Raji (cell line): ENCODE measurements around the gene STRBP.

ENCODE experiments used
- POLR2A ChIP-seq: IDR thresholded peaks from 2 replicates; pipeline ENCODE4 v1.6.1; 2011; ENCODE audit warnings: low read depth, low read length, control low read depth; ENCODE audit not compliant: insufficient read depth

The STRBP gene

GRCh38 chr9:123268465-123269259 is at the start of gene STRBP:
STRBP (minus strand) TSS chr9:123268586; CDS start chr9:123184134, 84,452 bp downstream.
- peak; percentile 54 for TF ChIP-seq POLR2A

GRCh38 chr9:123316053-123316718 is 47.8 kb upstream of the STRBP start:
- TF ChIP-seq POLR2A: no peak

- TF ChIP-seq POLR2A: no peak
These were observed 47.2 kb upstream of the STRBP start for GRCh38 chr9:123315635-123316034.

- TF ChIP-seq POLR2A: no peak
These were observed 46.2 kb upstream of the STRBP start for GRCh38 chr9:123314617-123315016.

- TF ChIP-seq POLR2A: no peak
These were observed 44.0 kb upstream of the STRBP start for GRCh38 chr9:123312306-123312877.

GRCh38 chr9:123311250-123311752 is 42.9 kb upstream of the STRBP start:
- no peak for TF ChIP-seq POLR2A

- no peak for TF ChIP-seq POLR2A
These were observed 42.3 kb upstream of the STRBP start for GRCh38 chr9:123310551-123311249.

- TF ChIP-seq POLR2A: no peak
These were observed 41.2 kb upstream of the STRBP start for GRCh38 chr9:123309611-123310010.

- no peak for TF ChIP-seq POLR2A
These were observed 37.5 kb upstream of the STRBP start for GRCh38 chr9:123305879-123306278.

GRCh38 chr9:123304340-123304691 is 35.9 kb upstream of the STRBP start:
- no peak for TF ChIP-seq POLR2A

GRCh38 chr9:123302348-123303214 is 34.2 kb upstream of the STRBP start:
- TF ChIP-seq POLR2A: no peak

- no peak for TF ChIP-seq POLR2A
These were observed 32.2 kb upstream of the STRBP start for GRCh38 chr9:123300554-123300953.

GRCh38 chr9:123299558-123300126 is 31.3 kb upstream of the STRBP start:
- TF ChIP-seq POLR2A: no peak

- no peak for TF ChIP-seq POLR2A
These were observed 27.8 kb upstream of the STRBP start for GRCh38 chr9:123296174-123296573.
